DND-41 (cell line): ENCODE data around the gene UBXN1.
A peak's percentile ranks its signal among the peaks of the same experiment; 100 is the strongest.

Experiments
- ATAC-seq: fragments of 200-7000 bp; cut with Tn5 transposase; 3 replicates; pipeline ENCODE4 v1.9.1; 2021; ENCODE audit warnings: low read depth; ENCODE audit not compliant: insufficient read depth
- DNase-seq: peaks from one replicate; pipeline ENCODE4 v3.0.0-alpha.2; 2020
- H2AFZ ChIP-seq: 2 replicates; pipeline ENCODE4 v1.6.0; 2012; ENCODE audit warnings: low read depth, low read length
- H3K27ac ChIP-seq: 2 replicates; pipeline ENCODE4 v1.5.1; 2012; ENCODE audit warnings: low read length, inconsistent platforms
- H3K27me3 ChIP-seq: fragments of 200-600 bp; sonication (generic); 2 replicates; pipeline ENCODE4 v1.6.0; 2012; ENCODE audit warnings: low read length, mild to moderate bottlenecking, inconsistent platforms; ENCODE audit not compliant: insufficient read depth, poor library complexity
- H3K36me3 ChIP-seq: 2 replicates; pipeline ENCODE4 v1.5.1; 2012; ENCODE audit warnings: low read length, inconsistent platforms; ENCODE audit not compliant: insufficient read depth
- H3K4me1 ChIP-seq: 2 replicates; pipeline ENCODE4 v1.5.1; 2012; ENCODE audit warnings: mild to moderate bottlenecking, low read length; ENCODE audit not compliant: insufficient read depth
- H3K4me2 ChIP-seq: 2 replicates; pipeline ENCODE4 v1.6.0; 2012; ENCODE audit warnings: mild to moderate bottlenecking, moderate library complexity, low read length, inconsistent platforms; ENCODE audit not compliant: insufficient read depth
- H3K4me3 ChIP-seq, 2 experiments: fragments of 200-600 bp in 1 of 2; shearing (Covaris generic) in 1 of 2; 2 replicates each; pipeline ENCODE4 v1.5.1; 2012 to 2016; ENCODE audit warnings: inconsistent platforms in 2 of 2, low read length in 2 of 2, mild to moderate bottlenecking in 2 of 2, low read depth in 1 of 2, moderate library complexity in 1 of 2
- H3K79me2 ChIP-seq: 2 replicates; pipeline ENCODE4 v1.6.0; 2012; ENCODE audit warnings: low read length, inconsistent platforms; ENCODE audit not compliant: insufficient read depth
- H3K9ac ChIP-seq: 2 replicates; pipeline ENCODE4 v1.6.0; 2012; ENCODE audit warnings: low read depth, mild to moderate bottlenecking, inconsistent platforms, low read length, moderate library complexity
- H3K9me3 ChIP-seq: 2 replicates; pipeline ENCODE4 v1.5.1; 2012; ENCODE audit warnings: low read length, moderate library complexity, mild to moderate bottlenecking, inconsistent platforms; ENCODE audit not compliant: insufficient read depth, severe bottlenecking
- H4K20me1 ChIP-seq: 2 replicates; pipeline ENCODE4 v1.6.0; 2012; ENCODE audit warnings: low read length; ENCODE audit not compliant: insufficient read depth
- EZH2 ChIP-seq: IDR thresholded peaks from 3 replicates; pipeline ENCODE4 v1.6.1; 2012; ENCODE audit warnings: borderline replicate concordance, low read depth, mild to moderate bottlenecking, moderate library complexity, low read length, inconsistent platforms; ENCODE audit not compliant: severe bottlenecking
- TF ChIP-seq, protein P1 (sequence below): IDR thresholded peaks from 2 replicates; pipeline ENCODE4 v1.5.1; 2012; ENCODE audit warnings: borderline replicate concordance, low read length, moderate library complexity, mild to moderate bottlenecking; ENCODE audit not compliant: poor library complexity, severe bottlenecking; ENCODE audit errors: extremely low read depth

UBXN1 gene

DNA sequence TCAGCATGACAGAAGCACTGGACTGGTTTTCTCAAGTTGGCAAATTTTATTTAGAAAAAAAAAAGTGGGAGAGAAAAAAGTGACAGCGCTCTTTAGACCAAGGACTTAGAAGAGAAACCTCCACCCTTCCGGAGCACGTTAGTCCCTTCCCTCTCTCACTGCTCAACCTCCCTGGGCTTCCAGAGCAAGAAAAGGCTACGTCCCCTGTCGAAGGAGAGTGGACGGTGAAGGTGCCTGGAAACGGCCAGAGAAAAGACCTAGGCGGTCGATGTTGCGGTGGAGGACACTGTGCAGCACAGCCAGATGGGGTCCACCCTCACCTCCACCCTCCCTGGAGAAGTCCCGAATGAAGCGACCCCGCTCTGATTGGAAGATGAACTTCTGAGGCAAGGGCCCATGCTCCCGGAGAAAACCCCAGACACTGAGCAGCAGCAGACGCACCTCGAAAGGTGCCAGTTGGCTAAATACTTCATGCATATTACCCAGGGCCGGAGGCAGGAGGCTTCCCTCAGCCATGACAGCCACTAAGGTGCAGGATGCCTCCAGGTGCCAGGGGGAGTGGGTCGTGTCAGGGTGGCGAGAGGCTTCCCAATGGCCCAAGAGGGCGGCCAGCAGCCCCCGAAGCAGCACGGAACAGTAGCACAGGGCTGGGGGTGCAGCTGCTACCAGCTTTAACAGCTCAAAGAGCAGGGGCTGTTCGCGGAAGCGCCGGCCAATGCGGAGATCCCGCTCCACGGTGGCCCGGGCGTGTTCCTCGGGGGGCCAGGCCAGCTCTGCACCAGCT lies 31.9 kb downstream of the UBXN1 start:
- peaks cover 49% of the 10 kb centered on the region for H3K36me3 ChIP-seq
- peak overlapping the region in 1 of 2 experiments; percentile 49; a peak in 2 of 4 replicates for H3K4me3 ChIP-seq
- peak overlapping the region; percentile 70 for H3K4me2 ChIP-seq
- H3K9me3 ChIP-seq, result no peaks in the 10 kb centered on the region
- TF ChIP-seq, protein P1, sequence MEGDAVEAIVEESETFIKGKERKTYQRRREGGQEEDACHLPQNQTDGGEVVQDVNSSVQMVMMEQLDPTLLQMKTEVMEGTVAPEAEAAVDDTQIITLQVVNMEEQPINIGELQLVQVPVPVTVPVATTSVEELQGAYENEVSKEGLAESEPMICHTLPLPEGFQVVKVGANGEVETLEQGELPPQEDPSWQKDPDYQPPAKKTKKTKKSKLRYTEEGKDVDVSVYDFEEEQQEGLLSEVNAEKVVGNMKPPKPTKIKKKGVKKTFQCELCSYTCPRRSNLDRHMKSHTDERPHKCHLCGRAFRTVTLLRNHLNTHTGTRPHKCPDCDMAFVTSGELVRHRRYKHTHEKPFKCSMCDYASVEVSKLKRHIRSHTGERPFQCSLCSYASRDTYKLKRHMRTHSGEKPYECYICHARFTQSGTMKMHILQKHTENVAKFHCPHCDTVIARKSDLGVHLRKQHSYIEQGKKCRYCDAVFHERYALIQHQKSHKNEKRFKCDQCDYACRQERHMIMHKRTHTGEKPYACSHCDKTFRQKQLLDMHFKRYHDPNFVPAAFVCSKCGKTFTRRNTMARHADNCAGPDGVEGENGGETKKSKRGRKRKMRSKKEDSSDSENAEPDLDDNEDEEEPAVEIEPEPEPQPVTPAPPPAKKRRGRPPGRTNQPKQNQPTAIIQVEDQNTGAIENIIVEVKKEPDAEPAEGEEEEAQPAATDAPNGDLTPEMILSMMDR, result no peak
- H3K79me2 ChIP-seq, result peaks cover 81% of the 10 kb centered on the region
- peaks cover 16% of the 10 kb centered on the region for H4K20me1 ChIP-seq
- H3K9ac ChIP-seq, result peak overlapping the region; percentile 43
- no peaks in the 10 kb centered on the region for H3K27me3 ChIP-seq
- peak overlapping the region; percentile 66 for H3K27ac ChIP-seq
- DNase-seq (no peak), ATAC-seq (no peak; the same call in 2 of the 3 replicates)
- H3K4me1 ChIP-seq, result peaks cover 45% of the 10 kb centered on the region
- H2AFZ ChIP-seq, result peak overlapping the region; percentile 48; the same call in 1 of the 2 replicates

DNA sequence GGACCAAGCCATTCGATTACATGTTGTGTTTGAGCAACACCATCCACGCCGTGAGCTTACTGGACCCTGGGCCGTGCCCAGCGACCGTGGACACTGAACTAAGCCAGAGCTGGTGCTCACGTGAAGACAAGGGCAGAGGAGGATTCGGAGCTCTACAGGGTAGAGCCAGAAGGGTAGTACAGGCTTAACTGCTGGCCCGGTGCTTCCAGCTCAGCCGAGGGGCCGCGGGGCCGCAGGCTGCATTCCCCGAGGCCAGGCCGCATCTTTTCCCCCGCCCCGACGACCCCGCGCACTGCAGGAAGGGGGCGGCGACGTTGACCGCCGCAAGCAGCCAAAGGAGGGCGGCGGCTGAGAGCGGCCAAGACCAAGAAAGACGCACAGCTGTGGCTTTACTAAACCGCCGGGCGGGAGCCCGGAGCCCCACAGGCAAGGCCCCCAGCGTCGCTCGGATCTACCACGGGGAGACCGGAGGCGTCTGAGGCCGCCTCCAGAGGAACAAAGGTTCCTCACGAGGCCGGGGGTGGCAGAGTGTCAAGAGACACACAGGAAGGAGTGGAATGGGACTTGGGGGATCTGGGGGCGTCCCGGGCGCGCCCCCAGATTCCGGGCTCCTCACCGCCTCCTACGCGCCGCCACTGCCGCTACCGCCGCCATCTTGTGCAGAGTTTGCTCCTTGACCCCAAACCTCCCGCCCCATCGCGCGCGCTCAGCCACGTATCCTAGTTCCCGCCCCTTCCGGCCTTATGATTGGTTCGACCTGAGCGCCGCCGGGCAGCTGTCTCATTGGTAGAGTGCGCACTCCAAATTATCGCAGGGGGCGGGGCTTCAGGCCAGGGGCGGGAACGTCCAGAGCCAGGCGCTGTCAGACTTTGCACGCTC lies 32.7 kb downstream of the UBXN1 start, which contains the start of gene GANAB:
TSS of gene GANAB (minus strand) at position 668 of the 879 bp plus-strand sequence. CDS start at position 654, 14 bp downstream.
- H3K79me2 ChIP-seq, result peaks cover 81% of the 10 kb centered on the region
- H3K9me3 ChIP-seq, result no peaks in the 10 kb centered on the region
- peaks cover 36% of the 10 kb centered on the region for H3K4me1 ChIP-seq
- peak; percentile 99 for DNase-seq
- peak within 1 kb of the TSS; percentile 92 for H3K9ac ChIP-seq
- H3K36me3 ChIP-seq, result peaks cover 49% of the 10 kb centered on the region
- no peaks in the 10 kb centered on the region for H3K27me3 ChIP-seq
- H3K4me2 ChIP-seq, result peak within 1 kb of the TSS; percentile 85
- peak within 1 kb of the TSS; percentile 87 for H3K27ac ChIP-seq
- TF ChIP-seq EZH2, result no peak
- TF ChIP-seq, protein P1, result no peak
- peaks cover 16% of the 10 kb centered on the region for H4K20me1 ChIP-seq
- H2AFZ ChIP-seq, result peak within 1 kb of the TSS; percentile 72
- peak; percentile 96 for ATAC-seq
- peak within 1 kb of the TSS; percentile 37 to 63; a peak in 3 of 4 replicates for H3K4me3 ChIP-seq

DNA sequence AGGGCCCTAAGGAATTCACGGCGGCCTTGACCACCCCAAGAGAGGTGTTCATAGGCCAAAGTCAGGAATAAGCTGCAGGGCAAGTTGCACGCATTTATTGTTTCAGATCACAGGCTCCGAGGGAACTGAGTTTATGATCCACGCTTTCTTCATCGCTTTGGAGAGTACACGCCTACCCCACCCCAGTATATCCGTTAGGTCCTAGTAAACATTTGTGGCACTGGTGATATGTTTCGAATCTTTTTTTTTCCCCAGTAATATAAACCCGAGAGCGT lies 33.3 kb downstream of the UBXN1 start:
- no peak for TF ChIP-seq EZH2
- TF ChIP-seq, protein P1, result no peak
- Histone ChIP-seq H3K27me3 (no peaks in the 10 kb centered on the region), H2AFZ (peak overlapping the region; percentile 72; the same call in 1 of the 2 replicates), H3K9me3 (no peaks in the 10 kb centered on the region), H3K4me1 (peaks cover 36% of the 10 kb centered on the region), H3K27ac (peak overlapping the region; percentile 87), H3K4me2 (peak overlapping the region; percentile 85), H3K36me3 (peaks cover 47% of the 10 kb centered on the region), H3K4me3 (peak overlapping the region; percentile 37 to 63; a peak in 3 of 4 replicates), H4K20me1 (peaks cover 16% of the 10 kb centered on the region), H3K79me2 (peaks cover 82% of the 10 kb centered on the region), H3K9ac (peak overlapping the region; percentile 92)
- DNase-seq, result no peak
- ATAC-seq, result no peak
